Caco-2 (cell line): ENCODE data around the gene PTH. TPM values are rescaled to one million over a fixed set of nuclear protein-coding genes. Genes with fewer than 3 reads are reported as not detected.

ENCODE experiments used
- BruUV-seq: library from RNA; stranded (reverse); fragments of 400-500 nt; replicated peaks from 2 replicates; lab custom pipeline; 2021; lab: Mats Ljungman, UMichigan
- CTCF ChIA-PET: fragments of 300-600 bp; sonication (Branson Sonifier 250); formaldehyde crosslinking; loops from one replicate; lab custom pipeline; 2022; ENCODE audit warnings: antibody characterized with exemption; lab: Charles Lee
- POLR2A ChIA-PET: fragments of 300-600 bp; sonication (Branson Sonifier 250); formaldehyde crosslinking; loops from one replicate; lab custom pipeline; 2022; ENCODE audit warnings: antibody characterized with exemption; lab: Charles Lee
- DNase-seq, 2 experiments: peaks; one replicate each; pipeline versions ENCODE4 v3.0.0 to v3.0.0-alpha.2; 2020 to 2022
- H3K27me3 ChIP-seq: replicated peaks from 2 replicates; pipeline ENCODE4 v1.6.0; 2011; ENCODE audit warnings: low read length; ENCODE audit not compliant: control insufficient read depth, insufficient read depth
- H3K36me3 ChIP-seq: 2 replicates; pipeline ENCODE4 v1.5.1; 2011; ENCODE audit warnings: low read length; ENCODE audit not compliant: control insufficient read depth, insufficient read depth
- H3K4me1 ChIP-seq: fragments of 250-450 bp; sonication (Bioruptor Pico); 2 replicates; pipeline ENCODE4 v1.5.1; 2020; ENCODE audit warnings: mild to moderate bottlenecking
- H3K4me3 ChIP-seq: 2 replicates; pipeline ENCODE4 v1.5.1; 2011; ENCODE audit warnings: low read depth, mild to moderate bottlenecking, control low read depth, low read length
- H3K9me3 ChIP-seq: fragments of 250-450 bp; sonication (Bioruptor Pico); 2 replicates; pipeline ENCODE4 v1.5.1; 2020; ENCODE audit warnings: mild to moderate bottlenecking, moderate library complexity
- H3K27ac Mint-ChIP-seq: one replicate; pipeline ENCODE4 v1.8.0; 2022; ENCODE audit warnings: mixed read lengths; ENCODE audit not compliant: unreplicated experiment
- H3K27me3 Mint-ChIP-seq: one replicate; pipeline ENCODE4 v1.8.0; 2022; ENCODE audit warnings: mixed read lengths; ENCODE audit not compliant: insufficient read depth, unreplicated experiment
- H3K36me3 Mint-ChIP-seq: one replicate; pipeline ENCODE4 v1.8.0; 2022; ENCODE audit warnings: mild to moderate bottlenecking, mixed read lengths; ENCODE audit not compliant: insufficient read depth, unreplicated experiment
- H3K4me1 Mint-ChIP-seq: one replicate; pipeline ENCODE4 v1.8.0; 2022; ENCODE audit warnings: low read depth, mixed read lengths; ENCODE audit not compliant: unreplicated experiment
- H3K4me3 Mint-ChIP-seq: one replicate; pipeline ENCODE4 v1.8.0; 2022; ENCODE audit warnings: mild to moderate bottlenecking, moderate library complexity, mixed read lengths; ENCODE audit not compliant: unreplicated experiment
- H3K9me3 Mint-ChIP-seq: one replicate; pipeline ENCODE4 v1.8.0; 2022; ENCODE audit warnings: mixed read lengths; ENCODE audit not compliant: unreplicated experiment
- CTCF ChIP-seq, 2 experiments: fragments of 200-600 bp in 1 of 2; IDR thresholded peaks; 1 replicate in 1 of 2; 2 replicates in 1 of 2; pipeline versions ENCODE4 v1.5.1 to v1.8.0; 2011 to 2022; ENCODE audit warnings: antibody characterized with exemption in 1 of 2, control low read depth in 1 of 2, inconsistent platforms in 1 of 2, low read depth in 1 of 2, low read length in 1 of 2, mild to moderate bottlenecking in 1 of 2, moderate library complexity in 1 of 2; ENCODE audit not compliant: insufficient read depth in 1 of 2, severe bottlenecking in 1 of 2, unreplicated experiment in 1 of 2
- intact Hi-C: fragments of 100-400 bp; cut with micrococcal nuclease; formaldehyde crosslinking; loops from one replicate; pipeline ENCODE4 v1.10.0; 2022; ENCODE audit not compliant: unreplicated experiment
- total RNA-seq: library from RNA; stranded (reverse); gene quantifications from 2 replicates; pipeline ENCODE4 v1.2.3, GENCODE V29; 2022

Gene PTH
- total RNA-seq, 1 experiment from 2014 or later: not detected

- H3K27me3 ChIP-seq: no peaks in the 10 kb centered on the region
- Mint-ChIP-seq H3K36me3 (peaks cover 30% of the 10 kb centered on the region), H3K4me1 (peaks cover 29% of the 10 kb centered on the region), H3K27ac (peak overlapping the region; percentile 100), H3K9me3 (no peaks in the 10 kb centered on the region), H3K27me3 (no peaks in the 10 kb centered on the region), H3K4me3 (peak overlapping the region; percentile 99)
- CTCF ChIA-PET: interaction anchor here (0.6 to 1.3 kb wide), 2 partner anchors 25 to 76 kb away, joined by 3 to 8 read pairs; no protein-coding TSS in a partner anchor
- POLR2A ChIA-PET: interaction anchor here (0.5 to 1.6 kb wide), 10 partner anchors 10 to 460 kb away, joined by 3 to 8 read pairs (median 3); no protein-coding TSS in a partner anchor
- peak in 1 of 2 experiments; percentile 12 for TF ChIP-seq CTCF (IDR thresholded peaks at IDR 0.05; ENCODE audit: insufficient read depth in 1 of 2, low read depth in 1 of 2, low read length in 1 of 2, severe bottlenecking in 1 of 2, unreplicated experiment in 1 of 2)
- H3K4me1 ChIP-seq: peaks cover 20% of the 10 kb centered on the region
- no peaks in the 10 kb centered on the region for H3K9me3 ChIP-seq
- BruUV-seq: no TSS peak
- DNase-seq: peak; percentile 81
- no peaks in the 10 kb centered on the region for H3K36me3 ChIP-seq
- intact Hi-C loops: loop anchor here (2.0 to 10.0 kb wide), 3 partner anchors 58 to 248 kb away; partner anchors contain the start of gene FAR1
- H3K4me3 ChIP-seq: peak overlapping the region; percentile 81
Observed at GRCh38 chr11:13462311-13462900, 33.4 kb downstream of the PTH start.

GRCh38 chr11:13461291-13461690 is 34.5 kb downstream of the PTH start:
- intact Hi-C loops: loop anchor here (10.0 kb wide), 2 partner anchors 56 to 246 kb away; no protein-coding TSS in a partner anchor
- H3K4me1 Mint-ChIP-seq: peaks cover 29% of the 10 kb centered on the region
- ChIA-PET CTCF (no interaction called here), POLR2A (no interaction called here)
- DNase-seq: no peak
- Histone ChIP-seq H3K4me3 (no peak overlapping the region), H3K9me3 (no peaks in the 10 kb centered on the region), H3K4me1 (peaks cover 18% of the 10 kb centered on the region), H3K27me3 (no peaks in the 10 kb centered on the region), H3K36me3 (no peaks in the 10 kb centered on the region)
- no peaks in the 10 kb centered on the region for H3K9me3 Mint-ChIP-seq
- BruUV-seq: no TSS peak
- H3K36me3 Mint-ChIP-seq: peaks cover 30% of the 10 kb centered on the region
- H3K4me3 Mint-ChIP-seq: peak overlapping the region; percentile 99
- no peaks in the 10 kb centered on the region for H3K27me3 Mint-ChIP-seq
- peak overlapping the region; percentile 100 for H3K27ac Mint-ChIP-seq
- TF ChIP-seq CTCF (IDR thresholded peaks at IDR 0.05; ENCODE audit: insufficient read depth in 1 of 2, low read depth in 1 of 2, low read length in 1 of 2, severe bottlenecking in 1 of 2, unreplicated experiment in 1 of 2): no peak

- BruUV-seq: no TSS peak
- 0 out of 2 replicates have a peak, but pooled peaks cover 3% of the 10 kb centered on the region for H3K9me3 ChIP-seq
Observed at GRCh38 chr11:13450832-13451397, 44.9 kb downstream of the PTH start.

More at GRCh38 chr11:13450832-13451397, 44.9 kb downstream of the PTH start:
- Mint-ChIP-seq H3K27me3 (no peaks in the 10 kb centered on the region), H3K9me3 (peaks cover 15% of the 10 kb centered on the region), H3K27ac (no peak overlapping the region), H3K4me1 (peaks cover 5% of the 10 kb centered on the region), H3K36me3 (no peaks in the 10 kb centered on the region), H3K4me3 (no peak overlapping the region)
- Histone ChIP-seq H3K27me3 (no peaks in the 10 kb centered on the region), H3K4me3 (no peak overlapping the region), H3K4me1 (no peaks in the 10 kb centered on the region), H3K36me3 (no peaks in the 10 kb centered on the region; the same call in 1 of the 2 replicates)
- TF ChIP-seq CTCF (IDR thresholded peaks at IDR 0.05; ENCODE audit: insufficient read depth in 1 of 2, low read depth in 1 of 2, low read length in 1 of 2, severe bottlenecking in 1 of 2, unreplicated experiment in 1 of 2): no peak
- ChIA-PET POLR2A (no interaction called here), CTCF (no interaction called here)
- intact Hi-C loops: no loop called here
- DNase-seq: no peak
